ENCODE results near the gene ARHGAP35. TPM values are rescaled to one million over a fixed set of nuclear protein-coding genes. Genes with fewer than 3 reads are reported as not detected.

Gene ARHGAP35
- total RNA-seq, 2 donors from 2014 or later, result 22.8 to 24.7 TPM

DNA sequence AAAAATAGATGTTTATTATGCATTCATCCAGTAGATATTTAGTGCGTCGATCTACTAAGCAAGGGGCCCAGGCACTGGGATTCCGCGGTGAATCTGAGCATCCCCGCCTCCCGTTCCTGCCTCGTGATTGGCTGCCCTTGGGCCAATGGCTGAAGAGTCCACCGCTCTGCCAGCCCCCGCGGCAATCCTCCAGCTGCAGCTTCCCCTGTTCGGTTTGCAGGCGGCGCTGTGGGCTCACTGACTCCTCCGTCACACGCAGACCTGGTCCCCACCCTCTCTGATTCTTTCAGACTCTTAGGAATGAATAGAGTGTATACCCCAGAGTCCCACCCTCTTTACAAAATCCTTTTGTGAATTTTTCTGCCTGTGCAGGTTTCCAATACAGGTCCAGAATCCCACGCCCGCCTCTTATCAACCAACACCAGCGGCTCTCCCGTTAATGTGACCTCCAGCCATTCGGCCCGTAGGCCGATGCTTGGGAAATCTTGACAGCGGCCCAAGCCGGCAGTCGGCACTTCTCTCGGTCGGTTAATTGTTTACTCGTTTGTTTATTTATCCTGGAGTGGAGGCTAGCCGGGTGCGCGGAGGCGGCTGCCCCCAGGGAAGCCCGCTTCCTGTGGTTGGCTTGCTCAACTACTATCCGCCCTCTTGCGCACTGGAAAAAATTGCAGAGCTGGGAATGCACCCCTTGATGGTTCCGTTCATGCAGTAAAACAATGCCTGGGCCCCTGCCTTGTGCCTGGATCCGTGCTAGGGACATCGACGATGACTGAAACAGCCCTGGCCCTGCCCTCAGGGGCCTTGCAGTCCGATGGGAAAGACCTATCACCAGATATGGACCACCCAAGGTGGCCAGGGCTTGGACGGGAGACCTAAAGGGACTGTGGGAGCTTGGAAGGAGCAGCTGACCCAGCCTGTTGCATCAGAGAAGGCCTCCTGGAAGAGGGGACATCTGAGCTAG, 4.5 kb upstream of the ARHGAP35 start:
- H3K9me3 ChIP-seq, result no peaks in the 10 kb centered on the region
- H3K4me3 ChIP-seq, result no peak overlapping the region
- peaks cover 21% of the 10 kb centered on the region for H3K4me1 ChIP-seq
- peak overlapping the region; percentile 77 to 89 (median 81) for H3K27ac ChIP-seq
- H3K36me3 ChIP-seq (replicated peaks in 1 of 2; ENCODE audit: insufficient read depth in 1 of 2, low read depth in 2 of 2), result no peaks in the 10 kb centered on the region
- no peaks in the 10 kb centered on the region for H3K27me3 ChIP-seq
- DNase-seq, result peak; percentile 95 to 98 (median 97)
- intact Hi-C loops (cut with DNase I), result loop anchor here (5.0 kb wide), 1 partner anchor 136 kb away; no protein-coding TSS in a partner anchor
- WGBS, 2 donors, result 5% methylated on average over 38 to 41 of the region's 41 CpGs
- peak; percentile 68 for ATAC-seq
- TF ChIP-seq, protein P1, sequence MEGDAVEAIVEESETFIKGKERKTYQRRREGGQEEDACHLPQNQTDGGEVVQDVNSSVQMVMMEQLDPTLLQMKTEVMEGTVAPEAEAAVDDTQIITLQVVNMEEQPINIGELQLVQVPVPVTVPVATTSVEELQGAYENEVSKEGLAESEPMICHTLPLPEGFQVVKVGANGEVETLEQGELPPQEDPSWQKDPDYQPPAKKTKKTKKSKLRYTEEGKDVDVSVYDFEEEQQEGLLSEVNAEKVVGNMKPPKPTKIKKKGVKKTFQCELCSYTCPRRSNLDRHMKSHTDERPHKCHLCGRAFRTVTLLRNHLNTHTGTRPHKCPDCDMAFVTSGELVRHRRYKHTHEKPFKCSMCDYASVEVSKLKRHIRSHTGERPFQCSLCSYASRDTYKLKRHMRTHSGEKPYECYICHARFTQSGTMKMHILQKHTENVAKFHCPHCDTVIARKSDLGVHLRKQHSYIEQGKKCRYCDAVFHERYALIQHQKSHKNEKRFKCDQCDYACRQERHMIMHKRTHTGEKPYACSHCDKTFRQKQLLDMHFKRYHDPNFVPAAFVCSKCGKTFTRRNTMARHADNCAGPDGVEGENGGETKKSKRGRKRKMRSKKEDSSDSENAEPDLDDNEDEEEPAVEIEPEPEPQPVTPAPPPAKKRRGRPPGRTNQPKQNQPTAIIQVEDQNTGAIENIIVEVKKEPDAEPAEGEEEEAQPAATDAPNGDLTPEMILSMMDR (IDR thresholded peaks at IDR 0.05), result peak; percentile 51 to 92 (median 81)
- TF ChIP-seq POLR2A (IDR thresholded peaks at IDR 0.05), result peak in 2 of 3 donors; percentile 27 to 46

DNA sequence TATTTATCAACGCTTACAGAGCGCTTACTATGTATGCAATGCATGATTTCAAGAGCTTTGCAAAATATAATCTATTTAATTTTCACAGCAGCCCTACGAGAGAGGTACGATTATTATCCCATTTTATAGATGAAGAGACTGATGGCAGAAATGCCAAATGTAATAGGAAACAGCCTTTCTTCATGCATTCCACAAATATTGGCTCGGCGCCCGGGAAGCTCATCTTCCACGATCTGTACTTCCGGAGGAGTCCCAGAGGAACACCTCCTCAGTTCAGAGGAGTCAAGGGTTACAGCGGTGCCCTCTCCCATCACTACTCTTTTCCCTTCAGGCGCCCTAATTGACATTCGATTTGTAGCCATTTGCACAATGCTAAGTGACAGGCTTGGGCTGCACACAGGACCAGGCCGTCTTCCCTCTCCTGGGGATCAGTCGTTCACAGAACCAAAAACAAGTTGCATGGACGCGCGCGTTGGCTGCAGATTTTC, 1.1 kb upstream of the ARHGAP35 start:
- ATAC-seq (no peak), DNase-seq (peak; percentile 65 to 69 (median 67))
- H3K27ac ChIP-seq, result peak overlapping the region in 3 of 4 donors; percentile 97 to 100 (median 99)
- no peaks in the 10 kb centered on the region for H3K36me3 ChIP-seq (replicated peaks in 1 of 2; ENCODE audit: insufficient read depth in 1 of 2, low read depth in 2 of 2)
- H3K9me3 ChIP-seq, result no peaks in the 10 kb centered on the region
- TF ChIP-seq POLR2A (IDR thresholded peaks at IDR 0.05), result no peak
- TF ChIP-seq, protein P1 (IDR thresholded peaks at IDR 0.05), result no peak
- no peaks in the 10 kb centered on the region for H3K27me3 ChIP-seq
- no peak overlapping the region for H3K4me3 ChIP-seq
- WGBS, 2 donors, result 11 to 20% methylated on average over 14 to 18 of the region's 18 CpGs
- intact Hi-C loops (cut with DNase I), result loop anchor here (5.0 kb wide), 1 partner anchor 133 kb away; no protein-coding TSS in a partner anchor
- peaks cover 53% of the 10 kb centered on the region for H3K4me1 ChIP-seq

DNA sequence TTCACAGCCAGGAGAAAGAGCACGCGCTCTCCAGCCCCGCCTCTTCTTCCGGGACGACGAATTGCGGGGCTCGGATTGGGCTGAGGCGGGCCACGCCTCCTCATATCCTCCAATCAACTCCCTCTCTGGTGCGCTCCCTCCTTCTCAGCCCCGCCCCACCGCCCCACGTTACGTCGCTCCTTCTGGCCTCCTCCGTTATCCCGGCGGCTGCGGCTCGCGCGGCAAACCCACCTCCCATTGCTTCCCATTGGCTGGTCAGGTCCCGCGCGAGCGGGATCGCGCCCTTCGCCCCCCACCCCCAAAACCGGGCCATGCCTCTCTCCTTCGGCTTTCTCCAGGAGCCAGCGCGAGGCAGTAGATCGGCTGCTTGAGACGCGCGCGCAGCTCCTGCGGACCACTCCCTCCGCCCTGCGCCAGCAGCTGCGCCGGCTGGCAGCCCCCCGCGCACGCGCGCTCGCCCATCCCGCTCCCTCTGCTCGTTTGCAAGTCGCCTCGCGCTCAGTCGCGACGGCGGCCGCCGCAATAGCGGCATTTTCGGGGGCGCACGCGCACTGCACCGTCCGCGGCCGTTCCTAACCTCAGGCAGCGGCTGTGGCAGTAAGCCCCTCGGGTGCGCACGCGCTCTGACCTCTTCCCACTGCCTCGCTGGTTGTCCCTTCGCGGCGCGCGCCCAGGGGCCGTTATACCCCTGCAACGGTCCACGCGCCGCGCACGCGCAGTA, 512 bp upstream of the ARHGAP35 start:
- TF ChIP-seq, protein P1 (IDR thresholded peaks at IDR 0.05), result peak in 1 of 7 experiments; percentile 12
- peak; percentile 73 to 84 (median 83) for TF ChIP-seq POLR2A (IDR thresholded peaks at IDR 0.05)
- intact Hi-C loops (cut with DNase I), result no loop called here

DNA sequence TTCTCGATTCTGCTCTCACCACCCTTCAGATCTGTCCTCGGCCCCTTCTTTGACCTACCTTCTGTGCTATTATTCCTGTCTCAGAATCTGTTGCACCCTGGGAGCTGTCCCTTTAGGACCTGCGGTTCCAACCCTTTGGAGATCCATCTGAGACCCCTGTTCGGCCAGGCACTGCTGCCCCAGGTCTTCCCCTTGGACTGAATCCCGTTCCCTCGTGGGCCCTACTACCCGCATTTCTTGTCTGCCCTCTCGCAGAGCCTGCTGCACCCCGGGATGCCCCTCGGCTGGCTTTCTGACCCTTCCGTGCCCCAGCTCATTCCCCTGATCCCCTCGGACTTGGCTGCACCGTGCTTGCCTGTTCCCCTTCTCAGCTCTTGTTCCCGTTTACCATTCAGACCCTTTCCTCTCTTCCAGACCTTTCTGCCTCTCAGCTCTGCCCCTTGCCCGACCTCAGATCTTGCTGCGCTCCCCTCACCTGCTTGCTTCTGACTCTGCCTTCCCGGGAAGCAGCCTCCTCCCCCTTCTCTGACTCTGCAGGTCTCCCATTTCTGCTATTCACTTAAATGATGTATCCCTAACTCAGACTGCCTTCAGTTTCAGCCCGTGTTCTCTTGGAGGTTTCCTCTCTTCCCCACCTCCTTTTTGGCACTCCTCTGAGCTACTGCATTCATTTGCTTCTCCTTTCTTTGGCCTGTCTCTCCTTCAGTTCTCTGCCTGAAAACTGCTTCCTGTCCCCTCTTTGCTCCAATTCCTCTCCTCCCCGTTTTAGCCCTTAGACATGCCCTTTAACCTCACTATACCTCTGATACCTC, 1.1 kb downstream of the ARHGAP35 start:
- peak in 2 of 3 donors; percentile 25 to 27 for TF ChIP-seq POLR2A (IDR thresholded peaks at IDR 0.05)
- TF ChIP-seq, protein P1 (IDR thresholded peaks at IDR 0.05), result no peak
- Histone ChIP-seq H3K36me3 (replicated peaks in 1 of 2; ENCODE audit: insufficient read depth in 1 of 2, low read depth in 2 of 2) (no peaks in the 10 kb centered on the region), H3K27ac (peak overlapping the region; percentile 96 to 100 (median 98)), H3K4me3 (peak overlapping the region; percentile 49 to 73), H3K27me3 (no peaks in the 10 kb centered on the region), H3K4me1 (peaks cover 61% of the 10 kb centered on the region), H3K9me3 (no peaks in the 10 kb centered on the region)
- intact Hi-C loops (cut with DNase I), result no loop called here
- ATAC-seq, result no peak
- 1 to 2% methylated on average over 19 of the region's 19 CpGs for WGBS, 2 donors
- peak; percentile 27 to 45 (median 31) for DNase-seq

More for the DNA sequence above, 512 bp upstream of the ARHGAP35 start:
- peak overlapping the region; percentile 49 to 73 for H3K4me3 ChIP-seq
- H3K27me3 ChIP-seq, result no peaks in the 10 kb centered on the region
- peak; percentile 98 to 99 (median 99) for DNase-seq
- peaks cover 59% of the 10 kb centered on the region for H3K4me1 ChIP-seq
- no peaks in the 10 kb centered on the region for H3K36me3 ChIP-seq (replicated peaks in 1 of 2; ENCODE audit: insufficient read depth in 1 of 2, low read depth in 2 of 2)
- WGBS, 2 donors, result 1% methylated on average over 88 of the region's 89 CpGs; no CpG with 5 or more reads in 1 of the 2 donors
- ATAC-seq, result peak; percentile 89
- no peaks in the 10 kb centered on the region for H3K9me3 ChIP-seq
- peak overlapping the region; percentile 96 to 100 (median 98) for H3K27ac ChIP-seq

Measured in body of pancreas (tissue), 4 donors.